GM12892 (cell line): Measurements from ENCODE around the gene CFL1.

Source experiments
- POLR2A ChIP-seq: IDR thresholded peaks from 2 replicates; pipeline ENCODE4 v1.6.1; 2011; ENCODE audit warnings: low read depth, low read length, control low read depth
- TAF1 ChIP-seq: IDR thresholded peaks from 2 replicates; pipeline ENCODE4 v1.6.1; 2011; ENCODE audit warnings: low read depth, mild to moderate bottlenecking, control low read depth, low read length, borderline replicate concordance

DNA sequence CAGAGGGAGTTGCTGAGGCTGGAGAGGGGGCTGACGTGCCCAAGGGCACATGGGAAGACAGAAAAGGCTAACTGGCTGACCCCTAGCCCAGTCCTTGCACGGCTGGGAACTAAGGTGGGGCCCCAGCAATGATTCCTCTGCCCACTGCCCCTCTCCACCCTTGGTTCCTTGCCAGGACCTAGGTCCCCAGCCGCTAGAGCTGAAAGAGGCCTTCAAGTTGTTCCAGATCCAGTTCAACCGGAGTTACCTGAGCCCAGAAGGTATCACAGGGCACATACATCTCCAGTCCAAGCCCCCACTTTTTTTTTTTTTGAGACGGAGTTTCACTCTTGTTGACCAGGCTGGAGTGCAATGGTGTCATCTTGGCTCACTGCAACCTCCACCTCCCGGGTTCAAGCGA, 22.0 kb upstream of the CFL1 start:
- TF ChIP-seq POLR2A (no peak), TAF1 (no peak)
